ENCODE measurements around the gene NLRP3.

GRCh38 chr1:247409869-247410544 is 6.0 kb upstream of the NLRP3 start:
- TF ChIP-seq POLR2AphosphoS5 (IDR thresholded peaks at IDR 0.05) (no peak), POLR2A (IDR thresholded peaks at IDR 0.05) (no peak), CTCF (IDR thresholded peaks at IDR 0.05) (no peak), EP300 (IDR thresholded peaks at IDR 0.05) (no peak)

Measured in upper lobe of left lung (tissue), 4 donors.